GM21717 (cell line): ENCODE measurements around the gene CLDN6.
"Not testable (repeated sequence)": the region's sequence is repeated elsewhere in the genome, so short reads cannot be mapped to it uniquely, and the experiment has no call there.

Experiments used
- ATAC-seq: cut with Tn5 transposase; IDR thresholded peaks from one replicate; pipeline ENCODE4 v1.9.1; 2021; ENCODE audit warnings: mild to moderate bottlenecking, moderate library complexity; ENCODE audit not compliant: unreplicated experiment

CLDN6 gene, protein sequence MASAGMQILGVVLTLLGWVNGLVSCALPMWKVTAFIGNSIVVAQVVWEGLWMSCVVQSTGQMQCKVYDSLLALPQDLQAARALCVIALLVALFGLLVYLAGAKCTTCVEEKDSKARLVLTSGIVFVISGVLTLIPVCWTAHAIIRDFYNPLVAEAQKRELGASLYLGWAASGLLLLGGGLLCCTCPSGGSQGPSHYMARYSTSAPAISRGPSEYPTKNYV

DNA sequence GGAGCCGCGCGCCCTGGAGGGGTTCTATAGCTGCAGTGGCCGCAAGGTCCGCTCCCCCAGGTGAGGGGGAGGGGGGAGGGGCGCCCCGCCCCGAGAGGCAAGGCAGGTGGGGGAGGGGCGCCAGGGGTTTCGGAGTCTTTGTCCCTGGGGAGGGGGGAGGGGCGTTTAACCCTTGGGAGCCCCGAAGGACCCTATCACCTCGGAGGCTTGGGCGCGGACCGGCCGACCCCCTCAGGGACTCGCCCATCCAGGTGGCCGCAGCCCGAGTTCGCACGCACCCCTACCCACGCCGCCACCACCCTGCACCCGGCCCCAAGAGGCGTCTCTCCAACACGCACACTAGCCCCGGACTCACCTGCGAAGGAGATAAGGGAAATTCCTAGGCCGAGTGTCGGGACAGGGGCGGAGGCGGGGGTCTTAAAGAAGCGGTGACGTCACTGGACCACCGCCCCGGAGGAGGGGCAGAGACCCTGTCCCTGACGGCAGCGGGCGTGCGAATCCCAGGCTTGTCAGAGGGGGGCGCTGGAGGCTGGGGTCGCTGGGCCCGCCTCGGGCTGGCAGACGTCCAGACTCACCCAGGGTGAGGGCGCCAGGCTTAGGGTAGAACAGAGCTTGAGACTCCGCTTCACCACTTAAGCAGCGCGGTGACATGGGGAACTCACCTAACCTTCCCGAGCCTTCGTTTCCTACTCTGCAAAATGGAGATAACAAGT, at the start of gene CLDN6:
TSS of gene CLDN6 (minus strand) at position 390 of the 713 bp plus-strand sequence. CDS start 2,162 bp downstream, outside the sequence.
- ATAC-seq = no peak

- no peak for ATAC-seq
Measured at GRCh38 chr16:3066440-3066748, 48.4 kb upstream of the CLDN6 start.

GRCh38 chr16:3065742-3066439, 47.9 kb upstream of the CLDN6 start:
- no peak for ATAC-seq

GRCh38 chr16:3065069-3065741, 47.2 kb upstream of the CLDN6 start, which contains the start of gene IL32:
Gene IL32 (plus strand): TSS chr16:3065640. CDS start chr16:3065812, 172 bp downstream.
- no peak for ATAC-seq

- ATAC-seq = no peak
Measured at GRCh38 chr16:3063625-3064386, 45.8 kb upstream of the CLDN6 start.

DNA sequence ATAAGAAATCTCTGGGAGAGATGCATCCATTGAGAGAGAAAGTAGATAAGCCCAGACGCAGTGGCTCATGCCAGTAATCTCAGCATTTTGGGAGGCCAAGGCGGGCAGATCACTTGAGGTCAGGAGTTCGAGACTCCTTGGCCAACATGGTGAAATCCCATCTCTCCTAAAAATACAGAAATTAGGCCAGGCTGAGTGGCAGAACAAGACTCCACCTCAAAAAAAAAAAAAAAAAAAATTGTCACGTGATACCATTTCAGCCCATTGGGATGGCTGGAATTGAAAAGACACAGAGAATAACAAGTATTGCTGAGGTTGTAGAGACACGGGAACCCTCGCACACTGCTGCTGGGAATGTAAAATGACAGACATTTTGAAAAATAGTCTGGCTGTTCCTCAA, 44.6 kb upstream of the CLDN6 start:
- no peak for ATAC-seq

- ATAC-seq = no peak
Measured at GRCh38 chr16:3060339-3061127, 42.5 kb upstream of the CLDN6 start.

DNA sequence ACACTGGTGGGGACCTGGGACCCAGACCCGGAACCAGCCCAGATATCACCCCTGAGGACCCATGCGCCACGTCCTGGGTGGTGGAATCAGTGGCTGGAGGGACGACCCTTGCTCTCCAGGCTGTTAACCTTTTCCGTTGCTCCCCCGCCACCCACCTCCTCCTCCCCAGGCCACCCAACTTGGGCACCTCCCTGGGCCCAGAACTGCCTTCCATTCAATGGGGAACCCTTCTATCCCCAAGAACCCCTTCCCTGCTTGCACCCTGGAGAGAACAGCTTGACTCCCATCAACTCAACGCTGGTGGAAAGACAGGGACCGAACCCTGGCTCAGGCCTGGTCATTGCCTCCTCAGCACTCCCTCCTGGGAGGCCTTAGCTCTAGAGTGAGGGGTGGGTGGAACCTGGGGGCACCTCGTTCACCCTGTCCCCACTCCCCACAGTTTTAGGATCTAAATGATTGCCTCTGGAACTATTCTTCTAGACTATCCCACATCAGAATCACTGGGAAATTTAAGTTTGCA, 41.8 kb upstream of the CLDN6 start:
- peak; percentile 6 for ATAC-seq

GRCh38 chr16:3059041-3059722, 41.2 kb upstream of the CLDN6 start:
- ATAC-seq = peak; percentile 58

DNA sequence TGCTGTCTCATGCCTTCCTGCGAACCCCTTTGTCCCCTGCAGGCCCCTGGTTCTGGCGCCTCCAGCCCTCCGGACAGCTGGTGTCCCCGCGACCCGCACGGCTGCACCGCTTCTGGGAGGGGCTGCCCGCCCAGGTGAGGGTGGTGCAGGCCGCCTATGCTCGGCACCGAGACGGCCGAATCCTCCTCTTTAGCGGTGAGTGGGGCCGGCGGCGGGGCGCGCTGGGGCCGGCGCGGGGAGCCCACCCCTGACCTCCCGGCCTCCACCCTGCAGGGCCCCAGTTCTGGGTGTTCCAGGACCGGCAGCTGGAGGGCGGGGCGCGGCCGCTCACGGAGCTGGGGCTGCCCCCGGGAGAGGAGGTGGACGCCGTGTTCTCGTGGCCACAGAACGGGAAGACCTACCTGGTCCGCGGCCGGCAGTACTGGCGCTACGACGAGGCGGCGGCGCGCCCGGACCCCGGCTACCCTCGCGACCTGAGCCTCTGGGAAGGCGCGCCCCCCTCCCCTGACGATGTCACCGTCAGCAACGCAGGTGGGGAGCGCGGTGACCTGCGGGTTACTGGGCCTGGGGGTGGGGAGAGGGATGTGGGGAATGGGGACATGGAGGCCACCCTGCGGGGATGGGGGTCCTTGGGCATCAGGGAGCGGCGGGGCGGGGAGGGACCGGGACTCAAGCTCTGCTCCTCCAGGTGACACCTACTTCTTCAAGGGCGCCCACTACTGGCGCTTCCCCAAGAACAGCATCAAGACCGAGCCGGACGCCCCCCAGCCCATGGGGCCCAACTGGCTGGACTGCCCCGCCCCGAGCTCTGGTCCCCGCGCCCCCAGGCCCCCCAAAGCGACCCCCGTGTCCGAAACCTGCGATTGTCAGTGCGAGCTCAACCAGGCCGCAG, 40.4 kb upstream of the CLDN6 start:
- no peak for ATAC-seq

- ATAC-seq = no peak
Measured at GRCh38 chr16:3057181-3058138, 39.5 kb upstream of the CLDN6 start.

GRCh38 chr16:3056336-3057180, 38.6 kb upstream of the CLDN6 start:
- ATAC-seq = no peak

DNA sequence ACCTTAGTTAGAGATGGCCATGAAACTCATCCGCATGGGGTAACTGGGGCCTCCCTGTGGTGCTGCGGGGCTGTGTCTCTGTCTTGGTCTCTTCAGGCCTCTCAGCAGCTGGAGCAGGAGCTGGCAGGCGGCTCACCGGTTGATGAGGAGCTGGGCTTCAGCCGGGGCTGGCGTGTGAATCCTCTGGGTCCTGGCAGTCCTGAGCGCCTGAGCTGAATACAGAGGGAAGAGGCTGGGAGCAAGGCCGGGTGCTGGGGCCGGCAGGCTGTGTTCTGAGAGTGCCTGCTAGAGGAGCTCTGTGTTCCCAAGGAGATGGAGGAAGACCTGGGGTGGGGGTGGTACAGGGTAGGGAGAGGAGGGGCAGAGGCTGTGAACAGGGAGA, 37.7 kb upstream of the CLDN6 start:
- not testable (repeated sequence) for ATAC-seq

GRCh38 chr16:3054965-3055733, 37.2 kb upstream of the CLDN6 start:
- ATAC-seq = no peak

- ATAC-seq = not testable (repeated sequence)
Measured at GRCh38 chr16:3053330-3053710, 35.3 kb upstream of the CLDN6 start.
